Naive thymus-derived CD8-positive, alpha-beta T cell (primary cell): ENCODE measurements around the gene LSP1. TPM values are rescaled to one million over a fixed set of nuclear protein-coding genes. Genes with fewer than 3 reads are reported as not detected.

Source experiments
- ATAC-seq, 2 donors: fragments of 150-1000 bp; cut with Tn5 transposase in 1 of 2; sonication (Bioruptor Pico), chemical (Tn5 transposase) in 1 of 2; 1 replicate in 1 of 2; 2 replicates in 1 of 2; pipeline ENCODE4 v1.10.0; 2021; ENCODE audit warnings: mild to moderate bottlenecking in 2 of 2, moderate library complexity in 2 of 2
- POLR2A ChIA-PET: fragments of 350-600 bp; sonication (Branson Sonifier 250); formaldehyde crosslinking; loops from one replicate; lab custom pipeline; 2021; ENCODE audit warnings: antibody characterized with exemption; lab: Charles Lee
- DNase-seq, 10 donors: peaks; one replicate each; pipeline versions ENCODE4 v3.0.0 to v3.0.0-alpha.2; 2020 to 2022
- H3K27ac Mint-ChIP-seq, 10 donors: one replicate each; pipeline ENCODE4 v1.8.0; 2020 to 2022; ENCODE audit warnings: mild to moderate bottlenecking in 10 of 10, mixed read lengths in 10 of 10, moderate library complexity in 4 of 10, inconsistent platforms in 1 of 10
- H3K27me3 Mint-ChIP-seq, 5 donors: one replicate each; pipeline ENCODE4 v1.8.0; 2021 to 2022; ENCODE audit warnings: mixed read lengths in 5 of 5
- H3K36me3 Mint-ChIP-seq, 3 donors: one replicate each; pipeline ENCODE4 v1.8.0; 2020 to 2022; ENCODE audit warnings: mixed read lengths in 3 of 3, mild to moderate bottlenecking in 2 of 3, inconsistent platforms in 1 of 3
- H3K4me1 Mint-ChIP-seq, 4 donors: one replicate each; pipeline ENCODE4 v1.8.0; 2021 to 2022; ENCODE audit warnings: mixed read lengths in 4 of 4
- H3K4me3 Mint-ChIP-seq, 10 donors: one replicate each; pipeline ENCODE4 v1.8.0; 2020 to 2022; ENCODE audit warnings: mild to moderate bottlenecking in 10 of 10, mixed read lengths in 10 of 10, moderate library complexity in 6 of 10, inconsistent platforms in 1 of 10
- H3K9me3 Mint-ChIP-seq, 9 donors: one replicate each; pipeline ENCODE4 v1.8.0; 2020 to 2022; ENCODE audit warnings: mixed read lengths in 9 of 9, mild to moderate bottlenecking in 3 of 9, inconsistent platforms in 1 of 9, moderate library complexity in 1 of 9
- polyA plus RNA-seq, 3 donors: library from polyadenylated mRNA; unstranded; fragments of 300-500 nt; fragmentation: Illumina TruSeq; gene quantifications; one replicate each; pipeline ENCODE4 v1.2.3, GENCODE V29; 2021
- total RNA-seq, 8 experiments: library from RNA in 2 of 8; stranded (reverse) in 2 of 8; gene quantifications; one replicate each; pipeline ENCODE4 v1.2.3 and lab custom pipeline; 2021 to 2026

LSP1 gene
- total and polyA plus RNA-seq, 5 experiments from 2014 or later: 287 to 438 (median 326) TPM

DNA sequence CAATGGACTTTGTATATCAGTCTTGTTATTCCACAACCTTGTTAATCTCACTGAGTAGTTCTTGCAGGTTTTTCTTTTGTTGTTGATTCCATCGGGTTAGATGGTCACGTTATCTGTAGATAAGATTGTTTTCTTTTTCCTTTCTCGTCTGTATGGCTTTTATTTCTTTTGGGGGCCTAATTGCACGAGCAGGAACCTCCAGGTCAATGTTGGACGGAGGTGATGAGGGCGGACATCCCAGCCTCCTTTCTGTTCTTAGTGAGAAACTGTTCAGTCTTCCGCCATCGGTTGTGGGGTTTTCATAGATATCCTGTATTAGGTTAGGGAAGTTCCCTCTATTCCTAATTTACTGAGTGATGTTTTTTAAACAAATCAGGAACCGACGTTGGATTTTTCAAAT lies 43.6 kb downstream of the LSP1 start:
- H3K27me3 Mint-ChIP-seq: peaks cover 3 to 13% (median 7%) of the 10 kb centered on the region in 5 donors
- peaks cover 19 to 28% (median 24%) of the 10 kb centered on the region in 4 donors for H3K4me1 Mint-ChIP-seq
- POLR2A ChIA-PET: no interaction called here
- ATAC-seq (no peak), DNase-seq (no peak)
- H3K9me3 Mint-ChIP-seq: peaks cover 0 to 18% (median 0%) of the 10 kb centered on the region in 9 donors
- peak overlapping the region in 1 of 10 donors; percentile 32 for H3K27ac Mint-ChIP-seq
- H3K36me3 Mint-ChIP-seq: no peaks in the 10 kb centered on the region
- peak overlapping the region in 1 of 10 donors; percentile 10 for H3K4me3 Mint-ChIP-seq

DNA sequence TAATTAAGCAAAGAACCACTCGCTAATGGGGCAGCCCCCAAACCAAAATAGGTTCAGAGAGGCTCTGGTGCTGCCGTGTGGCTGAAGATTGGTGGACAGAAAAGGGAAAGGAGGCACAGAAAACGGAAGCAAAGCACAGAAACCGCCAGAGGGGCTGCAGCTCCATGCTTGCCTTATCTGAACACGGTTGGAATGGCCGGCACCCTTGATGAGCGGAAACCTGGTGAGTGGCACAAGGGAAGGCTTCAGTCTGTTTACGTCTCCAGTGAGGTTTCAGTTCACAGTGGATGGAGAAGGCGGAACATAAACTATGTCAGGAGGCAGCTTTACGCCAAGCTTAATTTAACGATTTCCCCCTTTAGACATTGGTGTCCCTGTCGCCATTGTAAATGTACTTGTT lies 44.0 kb downstream of the LSP1 start:
- Mint-ChIP-seq H3K9me3 (peaks cover 0 to 18% (median 0%) of the 10 kb centered on the region in 9 donors), H3K27me3 (peaks cover 3 to 13% (median 7%) of the 10 kb centered on the region in 5 donors), H3K27ac (peak overlapping the region in 1 of 10 donors; percentile 24), H3K4me3 (peak overlapping the region in 4 of 10 donors; percentile 10 to 64 (median 41)), H3K4me1 (peaks cover 18 to 25% (median 20%) of the 10 kb centered on the region in 4 donors), H3K36me3 (no peaks in the 10 kb centered on the region)
- no peak for ATAC-seq
- DNase-seq: no peak
- POLR2A ChIA-PET: no interaction called here

DNA sequence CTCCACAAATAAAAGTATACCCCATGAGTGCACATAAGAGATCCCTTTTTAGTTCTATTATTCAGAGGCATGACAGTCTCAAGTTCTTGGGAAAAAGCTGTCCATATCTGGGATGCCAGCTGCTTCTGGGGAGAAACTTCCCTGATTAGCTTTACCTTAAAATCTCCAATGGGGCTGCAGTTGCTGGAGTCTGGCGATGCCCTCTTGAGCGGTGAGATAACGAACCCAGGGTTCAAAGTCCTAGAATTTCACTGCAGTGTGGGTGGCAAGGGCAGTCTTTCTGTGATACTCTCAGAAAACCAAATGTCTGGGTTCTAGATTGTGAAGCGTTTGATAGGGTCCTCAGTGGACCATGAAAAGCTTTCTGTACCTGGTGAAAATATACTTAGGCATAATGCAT lies 46.2 kb downstream of the LSP1 start:
- Mint-ChIP-seq H3K36me3 (no peaks in the 10 kb centered on the region), H3K27me3 (peaks cover 3 to 14% (median 7%) of the 10 kb centered on the region in 5 donors), H3K27ac (no peak overlapping the region), H3K9me3 (no peaks in the 10 kb centered on the region), H3K4me1 (peaks cover 0 to 13% (median 0%) of the 10 kb centered on the region in 4 donors), H3K4me3 (no peak overlapping the region)
- ATAC-seq (no peak), DNase-seq (no peak)
- POLR2A ChIA-PET: interaction anchor here (1.5 kb wide), 1 partner anchor 7 kb away, joined by 4 read pairs; no protein-coding TSS in a partner anchor

DNA sequence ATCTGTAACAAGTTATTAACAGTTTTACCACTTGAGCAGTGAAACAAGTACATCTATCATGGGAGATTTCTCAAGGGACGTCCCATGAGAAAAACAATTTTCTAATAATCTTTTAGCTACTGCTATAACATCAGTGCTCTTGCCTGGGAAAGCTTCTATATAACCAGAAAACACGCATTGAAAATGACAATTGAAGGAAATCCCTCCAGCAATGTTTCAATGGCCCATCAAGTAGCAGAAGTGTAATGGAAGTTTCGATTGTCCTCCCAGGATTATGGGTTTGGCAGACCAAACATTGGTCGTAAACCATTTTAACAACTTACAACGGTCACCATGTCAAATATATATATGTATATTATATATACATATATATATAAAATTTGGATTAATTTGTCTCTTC lies 46.8 kb downstream of the LSP1 start:
- DNase-seq (no peak), ATAC-seq (no peak)
- Mint-ChIP-seq H3K27ac (no peak overlapping the region), H3K36me3 (no peaks in the 10 kb centered on the region), H3K9me3 (no peaks in the 10 kb centered on the region), H3K27me3 (peaks cover 3 to 14% (median 7%) of the 10 kb centered on the region in 5 donors), H3K4me3 (no peak overlapping the region), H3K4me1 (peaks cover 0 to 13% (median 0%) of the 10 kb centered on the region in 4 donors)
- POLR2A ChIA-PET: no interaction called here

DNA sequence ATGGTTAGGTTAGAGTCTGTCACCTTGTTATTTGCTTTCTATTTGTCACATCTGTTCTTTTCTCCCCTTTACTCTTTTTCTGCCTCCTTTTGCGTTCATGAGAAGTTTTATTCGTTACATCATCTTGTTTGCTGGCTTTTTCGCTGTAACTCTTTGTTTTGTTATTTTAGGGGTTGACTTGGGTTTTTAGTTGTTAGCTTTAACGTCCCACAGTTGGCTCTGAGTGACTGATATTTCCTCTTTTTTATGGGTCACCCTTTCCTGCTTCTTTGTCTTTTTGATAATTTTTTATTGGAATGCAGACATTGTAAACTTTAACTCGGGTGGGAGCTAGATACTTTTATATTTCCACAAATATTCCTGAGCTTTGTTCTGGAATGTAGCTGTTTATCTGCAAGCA lies 53.3 kb downstream of the LSP1 start:
- H3K4me1 Mint-ChIP-seq: no peaks in the 10 kb centered on the region
- POLR2A ChIA-PET: interaction anchor here (0.9 to 1.8 kb wide), 2 partner anchors 8 to 14 kb away, joined by 4 to 6 read pairs; partner anchors contain the start of gene PRR33
- peak overlapping the region in 1 of 10 donors; percentile 74 for H3K27ac Mint-ChIP-seq
- ATAC-seq (no peak), DNase-seq (no peak)
- H3K9me3 Mint-ChIP-seq: no peaks in the 10 kb centered on the region
- no peak overlapping the region for H3K4me3 Mint-ChIP-seq
- peaks cover 0 to 3% (median 3%) of the 10 kb centered on the region in 5 donors for H3K27me3 Mint-ChIP-seq
- H3K36me3 Mint-ChIP-seq: no peaks in the 10 kb centered on the region

DNA sequence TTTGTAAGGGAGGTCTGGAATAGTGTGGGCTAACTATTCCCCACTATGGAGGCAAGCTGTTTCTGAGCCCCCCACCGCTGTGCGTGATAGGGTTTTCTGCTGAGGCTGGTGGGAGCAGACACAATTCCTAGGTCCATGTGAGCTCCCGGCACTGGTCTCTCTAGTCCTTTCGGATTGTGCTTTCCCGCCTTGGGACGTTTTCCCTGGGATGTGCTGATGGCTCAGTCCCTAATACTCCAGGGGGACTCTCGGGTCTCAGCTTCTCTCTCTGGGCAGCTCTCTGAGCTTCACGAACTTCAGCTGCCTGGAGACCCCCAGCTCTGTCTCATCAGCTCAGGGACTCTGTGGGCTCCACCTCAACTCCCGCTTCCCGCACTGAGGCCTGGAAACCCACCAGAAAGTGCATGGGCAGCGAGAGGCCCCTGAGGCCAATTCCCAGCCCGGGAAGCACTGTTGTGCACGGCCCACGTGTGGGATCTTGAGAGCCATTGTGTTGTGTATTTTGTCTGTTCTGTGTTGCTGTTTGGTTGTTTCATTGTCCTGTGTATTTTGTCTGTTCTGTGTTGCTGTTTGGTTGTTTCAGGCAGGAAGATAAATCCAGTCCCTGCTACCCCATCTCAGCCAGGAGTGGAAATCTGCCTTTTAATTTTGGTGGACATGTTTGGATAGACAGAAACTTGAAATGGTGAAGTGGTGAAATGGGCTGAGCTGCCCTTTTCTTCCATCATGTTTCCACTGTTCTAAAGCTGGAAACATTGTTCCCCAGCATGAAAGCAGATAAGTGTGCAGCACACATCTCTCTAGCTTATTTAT lies 53.9 kb downstream of the LSP1 start:
- peaks cover 0 to 3% (median 3%) of the 10 kb centered on the region in 5 donors for H3K27me3 Mint-ChIP-seq
- ATAC-seq (no peak), DNase-seq (no peak)
- no peaks in the 10 kb centered on the region for H3K9me3 Mint-ChIP-seq
- POLR2A ChIA-PET: interaction anchor here (0.9 to 1.8 kb wide), 2 partner anchors 9 to 15 kb away, joined by 4 to 6 read pairs; partner anchors contain the start of gene PRR33
- no peak overlapping the region for H3K4me3 Mint-ChIP-seq
- no peak overlapping the region for H3K27ac Mint-ChIP-seq
- no peaks in the 10 kb centered on the region for H3K36me3 Mint-ChIP-seq
- no peaks in the 10 kb centered on the region for H3K4me1 Mint-ChIP-seq

DNA sequence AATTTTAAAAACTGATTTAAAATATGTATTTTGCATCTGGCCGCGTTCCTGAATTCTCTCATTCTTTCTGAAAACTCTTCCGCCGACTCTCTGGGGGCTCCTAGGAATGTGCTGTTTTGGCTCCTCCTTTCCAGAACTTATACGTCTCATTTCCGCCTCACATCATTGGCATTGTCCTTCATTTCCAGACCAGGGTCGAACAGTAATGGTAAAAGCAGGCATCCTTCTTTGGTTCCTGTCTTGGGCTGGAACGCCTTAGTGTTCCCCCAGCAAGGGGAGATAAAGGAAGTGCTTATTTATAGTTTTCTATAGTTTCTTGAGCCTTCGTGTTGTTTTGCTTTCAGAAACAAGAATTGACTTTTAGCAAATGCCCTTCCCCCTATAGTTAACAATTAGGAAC lies 55.7 kb downstream of the LSP1 start:
- no peak for DNase-seq
- no peak overlapping the region for H3K27ac Mint-ChIP-seq
- no peak for ATAC-seq
- H3K27me3 Mint-ChIP-seq: peaks cover 0 to 3% (median 2%) of the 10 kb centered on the region in 5 donors
- H3K4me1 Mint-ChIP-seq: no peaks in the 10 kb centered on the region
- H3K9me3 Mint-ChIP-seq: no peaks in the 10 kb centered on the region
- H3K36me3 Mint-ChIP-seq: no peaks in the 10 kb centered on the region
- no peak overlapping the region for H3K4me3 Mint-ChIP-seq
- POLR2A ChIA-PET: interaction anchor here (0.8 kb wide), 1 partner anchor 50 kb away, joined by 3 read pairs; no protein-coding TSS in a partner anchor

DNA sequence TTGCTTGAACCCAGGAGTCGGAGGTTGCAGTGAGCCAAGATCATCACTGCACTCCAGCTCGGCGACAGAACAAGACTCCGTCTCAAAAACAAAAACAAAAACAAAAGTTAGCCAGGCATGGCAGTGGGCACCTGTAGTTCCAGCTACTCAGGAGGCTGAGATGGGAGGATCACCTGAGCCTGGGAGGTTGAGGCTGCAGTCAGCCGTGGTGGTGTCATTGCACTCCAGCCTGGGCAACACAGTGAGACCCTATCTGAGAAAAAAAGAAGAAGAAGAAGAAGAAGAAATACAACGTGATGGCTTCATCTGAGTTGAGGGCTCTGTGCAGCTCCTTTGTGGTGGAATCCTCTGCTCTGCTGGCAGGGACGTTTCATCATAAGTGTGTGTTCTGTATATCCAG lies 56.6 kb downstream of the LSP1 start:
- DNase-seq (no peak), ATAC-seq (no peak)
- Mint-ChIP-seq H3K4me3 (no peak overlapping the region), H3K9me3 (no peaks in the 10 kb centered on the region), H3K27me3 (peaks cover 0 to 9% (median 7%) of the 10 kb centered on the region in 5 donors), H3K27ac (no peak overlapping the region), H3K36me3 (no peaks in the 10 kb centered on the region), H3K4me1 (peaks cover 2 to 6% (median 5%) of the 10 kb centered on the region in 4 donors)
- POLR2A ChIA-PET: no interaction called here

DNA sequence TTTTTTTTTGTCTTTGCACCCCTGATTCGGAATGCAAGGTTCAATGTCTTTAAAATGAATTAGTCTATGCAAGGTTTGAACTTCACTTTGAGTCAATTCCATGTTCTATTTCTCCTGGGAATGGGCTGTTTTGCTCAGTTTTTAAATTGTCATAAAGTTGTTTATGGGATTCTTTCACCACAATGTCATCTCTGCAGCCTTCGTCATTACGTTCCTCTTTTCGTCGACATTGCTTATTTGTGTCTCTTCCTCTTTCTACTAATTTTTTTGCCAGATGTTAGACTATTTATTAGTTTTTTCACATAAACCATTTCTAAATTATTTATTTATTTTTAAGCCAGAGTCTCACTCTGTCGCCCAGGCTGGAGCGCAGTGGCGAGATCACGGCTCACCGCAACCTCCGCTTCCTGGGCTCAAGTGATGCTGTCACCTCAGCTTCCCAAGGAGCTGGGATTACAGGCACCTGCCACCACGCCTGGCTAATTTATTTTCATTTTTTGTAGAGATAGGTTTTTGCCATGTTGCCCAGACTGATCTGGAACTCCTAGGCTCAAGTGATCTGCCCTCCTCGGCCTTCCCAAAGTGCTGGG lies 59.5 kb downstream of the LSP1 start:
- ATAC-seq: no peak
- no peak for DNase-seq
- H3K27ac Mint-ChIP-seq: no peak overlapping the region
- POLR2A ChIA-PET: interaction anchor here (0.6 to 1.5 kb wide), 2 partner anchors 12 to 24 kb away, joined by 3 read pairs; no protein-coding TSS in a partner anchor
- no peaks in the 10 kb centered on the region for H3K9me3 Mint-ChIP-seq
- no peak overlapping the region for H3K4me3 Mint-ChIP-seq
- H3K4me1 Mint-ChIP-seq: peaks cover 16 to 31% (median 24%) of the 10 kb centered on the region in 4 donors
- H3K36me3 Mint-ChIP-seq: no peaks in the 10 kb centered on the region
- H3K27me3 Mint-ChIP-seq: peaks cover 0 to 17% (median 7%) of the 10 kb centered on the region in 5 donors

DNA sequence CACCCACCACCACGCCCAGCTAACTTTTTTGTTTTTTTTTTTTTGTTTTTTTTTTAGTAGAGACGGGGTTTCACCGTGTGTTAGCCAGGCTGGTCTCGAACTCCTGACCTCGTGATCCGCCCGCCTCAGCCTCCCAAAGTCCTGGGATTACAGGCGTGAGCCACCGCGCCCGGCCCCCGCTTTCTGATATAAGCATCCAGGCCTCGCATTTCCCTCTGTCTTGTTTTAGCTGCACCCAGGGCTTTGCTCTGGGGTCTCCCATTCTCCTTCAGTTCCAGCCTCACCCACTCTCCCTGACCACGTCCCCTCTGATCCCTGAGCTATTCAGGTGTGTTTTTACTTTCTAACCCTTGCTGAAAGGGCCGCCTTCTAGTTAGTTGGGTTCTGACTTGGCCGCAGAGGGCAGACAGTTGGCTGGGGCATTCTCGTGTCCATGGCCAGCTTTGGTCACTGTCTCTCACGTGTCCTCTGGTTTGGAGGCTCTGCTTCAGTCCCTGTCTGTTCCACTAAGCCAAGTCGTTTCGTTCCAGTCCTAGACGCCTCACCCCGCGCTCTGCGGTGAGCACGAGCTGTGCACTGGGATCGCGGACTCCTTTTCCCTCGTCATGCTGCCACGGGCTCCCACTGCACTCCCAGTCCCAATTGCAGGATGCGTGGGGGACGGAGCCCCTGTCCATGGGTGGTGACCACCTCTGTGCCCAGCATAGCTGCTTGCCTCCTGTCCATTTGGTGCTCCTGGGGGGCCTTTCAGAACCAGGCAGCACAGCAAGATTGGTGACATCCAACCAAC lies 60.6 kb downstream of the LSP1 start:
- peaks cover 0 to 17% (median 7%) of the 10 kb centered on the region in 5 donors for H3K27me3 Mint-ChIP-seq
- no peak overlapping the region for H3K4me3 Mint-ChIP-seq
- peak overlapping the region in 3 of 10 donors; percentile 46 to 93 (median 61) for H3K27ac Mint-ChIP-seq
- H3K4me1 Mint-ChIP-seq: peaks cover 16 to 36% (median 25%) of the 10 kb centered on the region in 4 donors
- POLR2A ChIA-PET: interaction anchor here (1.1 to 1.5 kb wide), 2 partner anchors 23 to 24 kb away, joined by 3 read pairs; no protein-coding TSS in a partner anchor
- ATAC-seq (no peak), DNase-seq (no peak)
- no peaks in the 10 kb centered on the region for H3K9me3 Mint-ChIP-seq
- H3K36me3 Mint-ChIP-seq: no peaks in the 10 kb centered on the region

DNA sequence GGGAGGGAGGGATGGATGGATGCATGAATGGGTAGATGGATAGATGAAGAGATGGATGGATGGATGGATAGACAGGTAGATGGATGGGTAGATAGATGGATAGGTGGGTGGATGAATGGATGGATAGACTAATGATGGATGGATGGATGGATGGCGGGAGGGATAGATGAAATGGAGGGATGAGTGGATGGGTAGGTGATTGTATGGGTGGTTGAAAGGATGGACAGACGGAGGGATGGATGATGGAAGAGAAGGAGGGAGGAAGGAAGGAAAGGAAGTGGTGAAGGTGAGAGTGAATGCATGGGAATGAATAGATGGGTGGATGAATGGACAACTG lies 62.9 kb downstream of the LSP1 start:
- POLR2A ChIA-PET: interaction anchor here (2.3 to 9.4 kb wide), 2 partner anchors 25 to 63 kb away, joined by 10 to 109 read pairs; partner anchors contain the start of genes LSP1 and PRR33
- Mint-ChIP-seq H3K27ac (peak overlapping the region in 5 of 10 donors; percentile 1 to 63 (median 10)), H3K9me3 (no peaks in the 10 kb centered on the region), H3K4me1 (peaks cover 16 to 37% (median 26%) of the 10 kb centered on the region in 4 donors), H3K4me3 (peak overlapping the region in 1 of 10 donors; percentile 12), H3K36me3 (no peaks in the 10 kb centered on the region), H3K27me3 (peaks cover 0 to 15% (median 5%) of the 10 kb centered on the region in 5 donors)
- no peak for ATAC-seq
- DNase-seq: no peak
